ENCODE data around the gene IP6K3.

IP6K3 gene

DNA sequence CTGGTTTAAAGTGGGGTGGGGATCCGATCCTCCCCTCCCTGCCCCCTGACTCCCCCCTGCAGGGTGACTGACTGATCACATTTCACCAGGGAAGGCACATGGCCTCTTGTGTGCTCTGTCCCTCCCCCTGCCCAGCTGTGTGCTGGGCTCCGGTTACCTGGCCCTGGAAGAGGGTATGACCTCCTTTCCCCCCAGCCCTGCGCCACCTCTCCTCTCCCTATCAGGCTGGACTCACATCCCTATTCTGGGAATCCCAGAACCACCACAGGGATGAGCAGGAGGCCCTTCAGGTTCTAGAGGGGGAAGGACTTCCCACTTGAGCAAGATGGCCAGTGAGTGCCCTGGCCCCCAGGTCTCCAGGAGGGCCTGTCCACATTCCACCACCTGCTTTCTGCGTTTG lies 2.1 kb upstream of the IP6K3 start:
- Histone ChIP-seq H3K4me3 (no peak overlapping the region), H3K27ac (no peak overlapping the region)
- DNase-seq (ENCODE audit: low spot score): no peak
- TF ChIP-seq, protein P1, sequence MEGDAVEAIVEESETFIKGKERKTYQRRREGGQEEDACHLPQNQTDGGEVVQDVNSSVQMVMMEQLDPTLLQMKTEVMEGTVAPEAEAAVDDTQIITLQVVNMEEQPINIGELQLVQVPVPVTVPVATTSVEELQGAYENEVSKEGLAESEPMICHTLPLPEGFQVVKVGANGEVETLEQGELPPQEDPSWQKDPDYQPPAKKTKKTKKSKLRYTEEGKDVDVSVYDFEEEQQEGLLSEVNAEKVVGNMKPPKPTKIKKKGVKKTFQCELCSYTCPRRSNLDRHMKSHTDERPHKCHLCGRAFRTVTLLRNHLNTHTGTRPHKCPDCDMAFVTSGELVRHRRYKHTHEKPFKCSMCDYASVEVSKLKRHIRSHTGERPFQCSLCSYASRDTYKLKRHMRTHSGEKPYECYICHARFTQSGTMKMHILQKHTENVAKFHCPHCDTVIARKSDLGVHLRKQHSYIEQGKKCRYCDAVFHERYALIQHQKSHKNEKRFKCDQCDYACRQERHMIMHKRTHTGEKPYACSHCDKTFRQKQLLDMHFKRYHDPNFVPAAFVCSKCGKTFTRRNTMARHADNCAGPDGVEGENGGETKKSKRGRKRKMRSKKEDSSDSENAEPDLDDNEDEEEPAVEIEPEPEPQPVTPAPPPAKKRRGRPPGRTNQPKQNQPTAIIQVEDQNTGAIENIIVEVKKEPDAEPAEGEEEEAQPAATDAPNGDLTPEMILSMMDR (IDR thresholded peaks at IDR 0.05): no peak

DNA sequence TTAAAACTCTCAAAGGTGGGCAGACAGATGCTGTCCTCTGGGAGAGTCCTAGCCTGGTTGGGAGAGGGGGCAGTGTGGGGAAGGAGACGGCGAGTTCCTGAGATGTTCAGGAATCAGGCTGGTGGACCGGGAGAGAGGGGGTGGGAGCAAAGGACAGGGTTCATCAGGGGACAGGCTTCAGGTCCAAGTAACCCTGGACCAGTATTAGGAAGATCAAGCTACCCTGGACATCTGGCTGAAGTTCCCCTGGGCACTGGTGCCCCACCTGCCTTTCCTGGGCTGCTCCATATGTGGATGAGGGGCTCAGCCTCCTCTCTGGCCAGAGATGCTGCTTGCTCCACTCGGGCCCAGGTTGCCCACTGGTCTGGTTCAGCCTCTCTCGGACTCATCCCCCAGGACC lies 1.1 kb upstream of the IP6K3 start:
- TF ChIP-seq, protein P1 (IDR thresholded peaks at IDR 0.05): no peak
- peak overlapping the region in 1 of 2 donors; percentile 90 for H3K27ac ChIP-seq
- no peak overlapping the region for H3K4me3 ChIP-seq
- DNase-seq (ENCODE audit: low spot score): no peak

DNA sequence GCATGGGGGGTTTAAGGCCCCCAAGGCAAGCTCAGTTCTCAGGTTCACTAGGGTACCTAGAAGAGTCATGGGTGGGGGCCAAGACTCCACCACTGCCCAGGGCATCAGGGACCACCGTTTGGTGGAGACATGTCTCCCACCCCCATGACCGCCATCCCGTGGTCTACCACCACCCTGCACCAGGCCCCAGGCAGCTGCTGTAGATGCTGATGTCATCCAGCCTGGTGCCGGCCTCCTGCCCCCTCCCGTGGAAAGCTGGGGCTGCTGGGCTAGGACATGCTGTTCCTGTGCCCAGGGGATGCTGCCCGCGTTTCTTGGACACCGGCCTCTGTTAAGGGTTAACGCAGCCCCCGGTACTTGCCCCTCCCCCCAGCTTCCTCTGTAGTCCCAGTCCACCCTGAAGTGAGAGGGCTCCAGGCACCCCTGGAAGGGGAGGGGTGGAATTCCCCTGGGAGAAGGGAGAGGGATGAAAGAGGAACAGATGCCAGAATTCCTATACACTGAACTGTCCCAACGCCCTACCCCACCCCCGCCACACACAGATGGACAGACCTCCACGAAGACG lies 587 bp downstream of the IP6K3 start:
- peak overlapping the region; percentile 21 to 90 for H3K27ac ChIP-seq
- DNase-seq (ENCODE audit: low spot score): peak; percentile 88
- TF ChIP-seq, protein P1 (IDR thresholded peaks at IDR 0.05): no peak
- peak overlapping the region; percentile 68 for H3K4me3 ChIP-seq

DNA sequence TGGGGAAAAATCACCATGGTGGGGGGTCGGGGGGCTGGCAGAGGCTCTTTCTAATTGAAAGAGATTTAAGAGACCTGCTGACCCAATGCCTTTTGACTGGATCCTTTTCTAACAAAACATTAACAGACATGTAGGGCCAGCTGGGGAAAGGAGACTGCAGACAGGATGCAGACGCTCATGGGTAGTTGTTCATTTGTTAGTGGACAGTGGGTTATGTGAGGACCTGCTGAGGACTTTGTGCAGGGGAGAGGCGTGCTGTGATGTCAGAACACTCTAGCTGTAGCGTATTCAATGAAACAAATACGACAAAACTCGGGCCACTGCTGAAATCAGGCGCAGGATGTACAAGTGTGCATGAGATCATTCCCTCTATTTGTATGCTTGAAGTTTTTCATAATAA lies 1.2 kb downstream of the IP6K3 start:
- peak overlapping the region in 1 of 2 donors; percentile 90 for H3K27ac ChIP-seq
- TF ChIP-seq, protein P1 (IDR thresholded peaks at IDR 0.05): no peak
- DNase-seq (ENCODE audit: low spot score): no peak
- H3K4me3 ChIP-seq: peak overlapping the region; percentile 68

DNA sequence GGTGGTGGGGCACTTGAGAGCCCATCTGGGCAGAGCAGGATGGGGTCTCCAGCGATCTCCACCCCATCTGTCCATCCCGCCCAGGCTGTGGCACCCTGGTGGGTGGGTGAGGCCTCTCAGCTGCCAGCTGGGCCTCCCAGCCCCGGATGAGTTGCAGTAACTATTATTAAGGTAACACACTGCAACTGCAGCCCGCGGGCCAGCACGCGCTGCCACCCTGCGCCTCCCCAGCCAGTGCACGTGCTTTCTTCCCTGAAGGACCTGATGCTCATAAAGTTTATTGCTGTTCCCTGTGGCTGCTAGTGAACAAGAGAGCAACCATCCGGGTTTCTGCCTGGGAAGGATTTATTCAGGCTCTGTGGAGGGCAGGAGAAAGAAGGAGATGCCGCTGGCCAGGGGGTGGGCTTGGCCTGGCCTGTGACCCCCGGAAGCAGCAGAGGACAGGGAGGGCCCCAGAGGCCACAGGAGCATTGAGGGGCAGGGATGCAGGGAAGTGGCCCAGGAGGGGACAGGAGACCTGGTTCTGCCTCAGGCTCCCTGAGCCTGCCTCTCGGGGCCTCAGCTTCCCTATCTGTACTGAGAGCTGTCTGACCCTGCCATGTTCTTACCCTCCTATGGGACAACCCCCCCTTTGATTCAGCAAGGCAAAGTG lies 1.7 kb downstream of the IP6K3 start:
- DNase-seq (ENCODE audit: low spot score): no peak
- TF ChIP-seq, protein P1 (IDR thresholded peaks at IDR 0.05): no peak
- peak overlapping the region in 1 of 2 donors; percentile 90 for H3K27ac ChIP-seq
- H3K4me3 ChIP-seq: peak overlapping the region; percentile 68

DNA sequence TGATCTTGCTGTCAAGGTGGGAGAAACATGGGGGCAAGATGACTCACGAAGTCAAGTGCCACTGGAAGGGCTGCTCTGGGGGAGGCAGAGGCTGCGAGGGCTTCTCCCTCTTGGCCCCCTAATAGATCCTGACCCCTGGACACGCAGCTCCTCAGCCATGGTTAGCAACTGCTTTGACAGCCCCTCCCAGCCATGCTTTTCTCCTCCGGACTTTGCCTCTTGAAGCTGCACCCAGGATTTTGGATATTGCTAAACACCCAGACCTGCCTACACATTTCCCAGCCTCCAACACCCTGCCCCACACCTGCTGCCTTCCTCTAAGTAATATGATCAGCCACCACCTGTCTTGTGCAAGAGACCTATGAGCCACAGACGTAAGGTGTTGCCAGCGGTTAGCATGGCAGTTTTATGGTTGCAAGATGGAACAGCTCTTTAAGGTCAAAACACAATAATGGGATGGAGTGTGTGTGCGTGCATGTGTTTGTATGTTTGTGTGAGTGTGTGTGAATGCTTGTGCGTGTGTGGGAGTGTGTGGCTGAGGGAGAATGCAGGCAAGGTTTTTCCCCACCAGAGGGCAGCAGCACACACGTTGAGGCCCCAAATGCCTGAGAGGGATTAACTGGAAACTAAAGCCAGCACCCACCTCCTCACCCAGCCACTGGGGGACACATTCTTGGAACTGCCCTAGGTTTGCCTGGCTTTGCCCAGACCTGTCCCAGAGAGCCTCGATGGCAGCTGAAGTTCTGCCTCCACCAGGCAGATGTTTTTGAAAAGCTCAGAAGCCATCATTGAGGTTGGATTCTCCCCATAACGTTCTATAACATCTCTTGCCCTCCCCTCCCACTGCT lies 2.5 kb downstream of the IP6K3 start:
- Histone ChIP-seq H3K27ac (peak overlapping the region in 1 of 2 donors; percentile 90), H3K4me3 (peak overlapping the region; percentile 45)
- no peak for DNase-seq (ENCODE audit: low spot score)
- TF ChIP-seq, protein P1 (IDR thresholded peaks at IDR 0.05): peak; percentile 73

Data from coronary artery (tissue), 2 donors.